GM12873 (cell line): Measurements from ENCODE around the gene SH3PXD2B.

Experiments
- TF ChIP-seq, protein P1 (sequence below): IDR thresholded peaks from 2 replicates; pipeline ENCODE4 v1.5.1; 2012; ENCODE audit warnings: low read depth, mild to moderate bottlenecking, moderate library complexity, low read length, control low read depth; ENCODE audit not compliant: insufficient read depth; ENCODE audit errors: missing control alignments

Gene SH3PXD2B

DNA sequence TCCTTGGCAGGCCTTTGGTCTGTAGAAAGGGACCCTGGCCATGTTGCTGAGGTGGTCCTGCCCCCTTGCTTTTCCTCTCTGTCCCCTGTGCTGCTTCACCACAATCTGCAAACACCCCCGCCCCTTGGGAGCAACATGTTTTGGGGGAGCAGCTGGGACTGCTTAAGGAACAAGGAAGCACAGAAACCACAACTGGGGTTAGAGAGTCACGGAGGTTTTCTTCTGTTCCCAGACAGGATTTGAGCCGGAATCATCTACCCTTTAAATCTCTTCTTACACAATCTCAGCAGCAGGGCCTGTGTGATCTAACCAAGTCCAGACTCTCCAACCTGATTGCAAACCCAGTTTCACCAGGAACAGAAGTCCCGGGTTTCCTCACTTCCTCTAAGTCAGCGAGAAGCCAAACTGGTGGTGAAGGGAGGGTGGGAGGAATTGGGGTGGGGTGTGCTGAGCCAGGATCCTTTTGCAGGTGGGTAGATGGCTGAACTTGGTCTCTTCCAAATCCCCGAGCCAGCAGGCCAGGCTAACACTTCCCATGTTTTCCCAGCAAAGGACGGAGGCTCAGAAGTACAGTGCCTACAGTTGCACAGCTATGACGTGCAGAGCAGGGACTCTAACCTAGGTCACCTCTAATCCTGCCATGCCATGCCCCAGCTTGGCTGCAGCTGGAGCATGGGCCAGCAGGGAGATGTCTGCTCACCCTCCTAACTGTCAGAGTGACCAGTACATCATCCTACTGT, 25.0 kb downstream of the SH3PXD2B start:
- TF ChIP-seq, protein P1, sequence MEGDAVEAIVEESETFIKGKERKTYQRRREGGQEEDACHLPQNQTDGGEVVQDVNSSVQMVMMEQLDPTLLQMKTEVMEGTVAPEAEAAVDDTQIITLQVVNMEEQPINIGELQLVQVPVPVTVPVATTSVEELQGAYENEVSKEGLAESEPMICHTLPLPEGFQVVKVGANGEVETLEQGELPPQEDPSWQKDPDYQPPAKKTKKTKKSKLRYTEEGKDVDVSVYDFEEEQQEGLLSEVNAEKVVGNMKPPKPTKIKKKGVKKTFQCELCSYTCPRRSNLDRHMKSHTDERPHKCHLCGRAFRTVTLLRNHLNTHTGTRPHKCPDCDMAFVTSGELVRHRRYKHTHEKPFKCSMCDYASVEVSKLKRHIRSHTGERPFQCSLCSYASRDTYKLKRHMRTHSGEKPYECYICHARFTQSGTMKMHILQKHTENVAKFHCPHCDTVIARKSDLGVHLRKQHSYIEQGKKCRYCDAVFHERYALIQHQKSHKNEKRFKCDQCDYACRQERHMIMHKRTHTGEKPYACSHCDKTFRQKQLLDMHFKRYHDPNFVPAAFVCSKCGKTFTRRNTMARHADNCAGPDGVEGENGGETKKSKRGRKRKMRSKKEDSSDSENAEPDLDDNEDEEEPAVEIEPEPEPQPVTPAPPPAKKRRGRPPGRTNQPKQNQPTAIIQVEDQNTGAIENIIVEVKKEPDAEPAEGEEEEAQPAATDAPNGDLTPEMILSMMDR, result no peak

DNA sequence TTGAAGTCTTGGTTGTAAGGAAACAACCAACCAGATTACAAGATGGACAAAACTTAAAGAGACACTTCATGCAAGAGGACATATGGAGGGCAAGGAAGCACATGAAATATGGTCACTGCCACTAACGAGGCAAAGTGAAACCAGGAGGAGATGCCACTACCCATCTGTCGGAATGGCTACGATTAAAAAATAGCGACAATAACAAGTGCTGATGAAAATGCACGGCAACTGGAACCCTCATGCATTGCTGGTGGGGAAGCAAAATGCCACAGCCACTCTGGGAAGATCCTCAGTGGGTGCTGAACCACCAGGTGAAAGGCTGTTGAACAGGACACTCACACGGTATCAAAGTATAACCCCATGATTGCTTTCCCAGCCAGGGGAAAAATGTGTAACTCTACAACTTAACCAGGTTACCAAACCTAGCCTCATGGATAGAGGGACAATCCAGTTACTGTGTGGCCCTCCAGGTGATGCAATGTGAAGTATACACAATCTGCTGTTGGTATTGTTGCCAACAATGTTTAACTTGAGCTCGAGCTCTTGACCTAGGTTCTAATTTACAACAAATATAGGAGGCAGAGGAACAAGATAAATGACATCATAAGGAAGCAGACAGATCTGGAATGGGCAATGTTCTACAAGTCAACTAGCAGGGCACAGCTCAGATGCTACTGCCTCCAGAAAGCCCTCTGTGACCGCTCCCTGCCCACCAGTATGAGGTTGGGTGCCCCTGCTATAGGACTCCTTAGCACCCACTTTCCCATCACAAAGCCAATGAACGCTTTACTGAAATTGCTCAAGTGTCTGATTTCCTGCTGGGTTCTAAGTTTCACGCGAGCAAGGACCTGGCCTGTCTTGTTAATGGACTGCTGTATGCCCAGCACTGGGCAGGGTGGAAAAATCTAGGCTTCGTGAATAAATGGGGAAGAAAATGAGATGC, 25.8 kb downstream of the SH3PXD2B start:
- TF ChIP-seq, protein P1, result no peak

DNA sequence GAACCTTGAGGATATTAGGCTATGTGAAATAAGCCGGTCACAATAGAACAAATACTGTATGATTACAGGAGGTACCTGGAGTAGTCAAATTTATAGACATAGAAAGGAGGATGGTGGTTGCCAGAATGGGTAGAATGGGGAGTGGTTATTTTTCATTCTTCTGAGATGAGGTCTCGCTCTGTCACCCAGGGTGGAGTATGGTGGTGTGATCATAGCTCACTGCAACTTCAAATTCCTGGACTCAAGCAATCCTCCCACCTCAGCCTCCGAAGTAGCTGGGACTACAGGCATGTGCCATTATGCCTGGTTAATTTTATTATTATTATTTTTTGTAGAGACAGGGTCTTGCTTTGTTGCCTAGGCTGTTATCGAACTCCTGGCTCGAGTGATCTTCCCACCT, 27.1 kb downstream of the SH3PXD2B start:
- TF ChIP-seq, protein P1, result no peak

DNA sequence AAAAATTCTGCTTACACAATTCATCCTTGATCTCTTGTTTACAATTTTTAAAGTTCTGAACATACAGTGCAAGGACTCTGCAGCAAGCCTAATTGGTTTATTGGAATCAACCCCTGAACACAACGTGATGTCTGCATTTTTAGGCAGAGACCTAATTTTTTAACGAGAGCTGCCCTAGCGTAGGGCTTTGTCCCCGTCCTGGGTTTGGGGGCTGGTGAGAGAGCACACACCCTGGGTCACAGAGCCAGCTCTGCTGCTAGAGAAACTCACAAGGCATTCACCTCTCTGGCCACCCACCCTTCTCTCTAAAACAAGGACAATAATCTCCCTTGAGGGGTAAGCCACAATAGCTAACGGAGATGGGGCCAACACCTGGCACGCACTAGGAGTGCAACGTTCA, 28.2 kb downstream of the SH3PXD2B start:
- TF ChIP-seq, protein P1, result no peak

DNA sequence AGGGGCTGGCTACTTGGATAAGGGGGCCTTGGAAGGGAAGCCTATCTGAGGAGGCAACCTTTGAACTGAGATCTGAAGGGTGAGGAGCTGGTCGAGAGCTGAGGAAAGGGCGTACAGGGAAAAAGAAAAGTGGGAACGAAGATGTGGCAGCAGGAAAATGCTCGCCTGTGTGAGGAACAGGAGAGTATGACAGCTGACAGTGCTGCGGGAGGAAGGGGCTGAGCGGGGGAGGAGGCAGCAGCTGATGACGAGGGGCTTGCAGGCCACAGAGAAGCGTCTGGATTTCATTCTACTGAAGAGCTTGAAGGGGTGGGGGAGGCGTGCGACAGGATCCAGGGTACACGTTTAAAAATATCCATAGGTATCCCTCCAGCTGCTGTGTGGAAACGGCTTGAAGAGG, 28.9 kb downstream of the SH3PXD2B start:
- TF ChIP-seq, protein P1, result no peak

DNA sequence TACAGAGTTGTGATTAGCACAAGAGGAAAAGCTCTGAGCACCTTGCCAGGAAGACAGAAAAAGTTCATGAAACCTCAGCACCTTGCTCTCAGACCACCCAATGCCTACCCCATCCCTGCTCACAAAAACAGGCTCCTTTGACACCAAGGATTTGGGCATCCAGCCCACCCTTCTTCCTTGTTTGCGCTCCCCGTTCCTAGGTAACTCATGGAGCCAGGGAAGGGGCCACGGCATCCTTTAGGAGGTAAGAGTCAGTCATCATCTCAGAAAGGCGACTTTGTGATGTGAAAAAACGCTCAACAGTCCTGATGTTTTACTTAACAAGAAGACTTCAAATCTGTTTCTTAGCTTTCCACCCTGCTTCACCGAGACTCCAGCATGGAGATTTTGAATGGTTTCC, 29.5 kb downstream of the SH3PXD2B start:
- TF ChIP-seq, protein P1, result no peak

DNA sequence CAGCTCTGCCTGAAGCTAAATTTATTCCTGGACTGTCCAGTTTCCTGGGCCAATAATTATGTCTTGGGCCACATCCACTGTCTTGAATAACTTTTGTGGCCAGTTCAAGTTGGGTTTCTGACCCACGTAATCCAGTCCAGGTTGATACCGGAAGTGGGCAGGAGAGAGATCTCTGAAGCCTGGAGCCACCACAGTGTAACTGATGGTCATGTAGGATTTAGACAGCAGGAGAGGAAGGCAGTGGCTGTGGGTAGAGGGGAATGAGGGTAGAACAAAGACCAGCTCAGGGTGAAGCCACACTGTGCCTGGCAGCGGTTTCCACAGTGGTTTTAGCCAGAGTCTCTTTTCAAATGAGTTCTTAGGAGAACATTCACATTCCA, 30.2 kb downstream of the SH3PXD2B start:
- TF ChIP-seq, protein P1, result no peak
